GM19397 (cell line): ENCODE results near the gene TSPEAR.
"Not testable (repeated sequence)": the region's sequence is repeated elsewhere in the genome, so short reads cannot be mapped to it uniquely, and the experiment has no call there.

Experiments used
- ATAC-seq: cut with Tn5 transposase; IDR thresholded peaks from one replicate; pipeline ENCODE4 v1.9.1; 2021; ENCODE audit warnings: mild to moderate bottlenecking, moderate library complexity; ENCODE audit not compliant: unreplicated experiment

TSPEAR gene

DNA sequence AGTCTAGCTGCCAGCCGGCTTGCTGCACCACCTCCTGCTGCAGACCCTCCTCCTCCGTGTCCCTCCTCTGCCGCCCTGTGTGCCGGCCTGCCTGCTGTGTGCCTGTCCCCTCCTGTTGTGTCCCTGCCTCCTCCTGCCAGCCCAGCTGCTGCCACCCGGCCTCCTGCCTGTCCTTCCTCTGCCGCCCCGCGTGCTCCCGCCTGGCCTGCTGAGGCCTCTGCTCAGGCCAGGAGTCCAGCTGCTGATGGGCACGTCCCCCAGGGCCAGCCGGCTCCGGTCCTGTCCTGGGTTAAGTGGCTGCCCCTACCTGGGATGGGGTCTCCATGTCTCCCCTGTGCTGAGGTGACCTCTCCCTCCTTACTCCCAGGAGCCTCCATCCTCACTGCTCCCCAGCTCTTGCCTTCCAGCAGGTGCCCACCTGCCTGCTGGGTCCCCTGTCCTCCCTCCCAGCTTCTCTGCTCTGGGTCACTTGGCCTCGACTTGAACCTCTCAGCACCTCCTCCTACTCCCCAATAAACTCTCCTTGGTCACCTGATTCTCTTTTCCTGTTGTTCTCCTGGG is 98.6 kb downstream of the TSPEAR start:
- no peak for ATAC-seq

DNA sequence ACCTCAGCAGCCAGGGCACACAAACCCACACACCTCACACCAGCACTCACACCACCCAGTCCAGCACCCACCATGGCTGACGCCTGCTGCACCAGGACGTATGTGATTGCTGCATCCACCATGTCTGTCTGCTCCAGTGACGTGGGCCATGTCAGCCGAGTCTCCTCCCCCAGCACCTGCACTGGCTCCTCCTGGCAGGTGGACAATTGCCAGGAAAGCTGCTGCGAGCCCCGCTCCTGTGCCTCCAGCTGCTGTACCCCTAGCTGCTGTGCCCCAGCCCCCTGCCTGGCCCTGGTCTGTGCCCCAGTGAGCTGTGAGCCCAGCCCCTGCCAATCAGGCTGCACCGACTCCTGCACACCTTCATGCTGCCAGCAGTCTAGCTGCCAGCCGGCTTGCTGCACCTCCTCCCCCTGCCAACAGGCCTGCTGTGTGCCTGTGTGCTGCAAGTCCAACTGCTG is 99.3 kb downstream of the TSPEAR start, which contains the start of gene KRTAP10-8:
TSS of gene KRTAP10-8 (plus strand) at position 51 of the 458 bp plus-strand sequence. CDS start at position 73, 22 bp downstream.
- ATAC-seq: no peak

DNA sequence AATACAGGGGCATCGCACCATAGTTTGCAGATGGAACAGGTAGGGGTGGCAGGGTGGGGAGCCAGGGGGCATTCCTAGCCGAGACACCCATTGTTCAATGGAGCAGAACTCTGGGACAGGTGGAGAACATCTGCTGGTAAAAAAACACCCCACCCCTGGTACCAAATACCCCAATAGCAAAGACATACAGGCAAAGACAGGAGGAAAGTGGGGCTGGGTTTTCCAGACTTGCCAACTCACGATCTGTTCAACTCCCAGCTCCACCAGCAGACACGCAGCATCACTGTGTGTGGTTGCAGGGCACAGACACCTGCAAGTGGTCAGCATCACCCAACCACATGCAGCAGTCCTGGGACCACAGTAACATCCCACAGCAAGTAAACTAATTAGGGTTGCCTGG is 99.8 kb downstream of the TSPEAR start:
- no peak for ATAC-seq

DNA sequence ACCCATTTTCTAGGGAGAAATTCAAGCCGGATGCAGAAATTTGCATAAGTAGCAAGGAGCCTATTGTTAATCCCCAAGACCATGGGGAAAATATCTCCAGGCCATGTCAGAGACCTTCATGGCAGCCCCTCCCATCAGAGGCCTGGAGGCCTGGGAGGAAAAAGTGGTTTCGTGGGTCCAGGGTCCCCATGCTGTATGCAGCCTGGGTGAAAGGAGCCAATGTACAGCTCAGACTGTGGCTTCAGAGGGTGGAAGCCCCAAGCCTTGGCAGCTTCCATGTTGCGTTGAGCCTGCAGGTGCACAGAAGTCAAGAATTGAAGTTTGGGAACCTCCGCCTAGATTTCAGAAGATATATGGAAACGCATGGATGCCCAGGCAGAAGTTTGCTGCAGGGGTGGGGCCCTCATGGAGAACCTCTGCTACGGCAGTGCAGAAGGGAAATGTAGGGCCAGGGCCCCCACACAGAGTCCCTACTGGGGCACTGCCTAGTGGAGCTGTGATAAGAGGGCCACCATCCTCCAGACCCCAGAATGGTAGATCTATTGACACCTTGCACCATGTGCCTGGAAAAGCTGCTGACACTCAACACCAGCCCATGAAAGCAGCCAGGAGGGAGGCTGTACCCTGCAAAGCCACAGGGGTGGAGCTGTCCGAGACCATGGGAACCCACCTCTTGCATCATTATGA is 101.1 kb downstream of the TSPEAR start:
- ATAC-seq: not testable (repeated sequence)

DNA sequence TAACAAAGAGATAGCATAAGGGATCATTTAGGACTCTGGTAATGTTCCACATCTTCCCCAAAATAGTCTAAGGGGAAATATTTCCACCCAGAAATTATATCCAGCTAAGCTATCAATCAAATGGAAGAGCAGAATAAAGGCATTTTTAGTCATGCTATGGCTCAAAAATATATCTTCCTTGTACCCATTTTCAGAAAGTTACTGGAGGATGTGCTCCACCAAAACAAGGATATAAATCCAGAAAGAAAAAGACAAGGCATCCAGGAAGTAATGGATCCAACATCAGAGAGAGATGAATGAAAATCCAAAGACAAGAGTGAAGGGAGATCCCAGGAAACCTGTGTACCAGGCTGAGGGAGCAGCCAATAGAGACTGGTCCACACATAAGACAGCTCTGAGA is 102.2 kb downstream of the TSPEAR start:
- ATAC-seq: no peak

DNA sequence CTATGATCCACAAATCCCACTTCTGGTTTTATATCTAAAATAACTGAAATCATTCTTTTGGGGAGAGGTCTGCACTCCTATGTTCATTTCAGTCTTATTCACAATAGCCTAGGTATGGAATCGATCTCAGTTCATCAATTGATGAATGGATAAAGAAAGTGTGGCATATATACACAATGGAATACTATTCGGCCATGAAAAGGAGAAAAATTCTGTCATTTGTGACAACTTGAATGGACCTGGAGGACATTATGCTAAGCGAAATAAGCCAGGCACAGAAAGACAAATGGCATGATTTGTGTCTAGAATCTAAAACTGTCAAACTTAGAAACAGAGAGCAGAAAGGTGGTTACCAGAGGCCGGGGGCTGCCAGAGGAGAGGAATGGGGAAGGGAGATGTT is 104.9 kb downstream of the TSPEAR start:
- ATAC-seq: no peak

DNA sequence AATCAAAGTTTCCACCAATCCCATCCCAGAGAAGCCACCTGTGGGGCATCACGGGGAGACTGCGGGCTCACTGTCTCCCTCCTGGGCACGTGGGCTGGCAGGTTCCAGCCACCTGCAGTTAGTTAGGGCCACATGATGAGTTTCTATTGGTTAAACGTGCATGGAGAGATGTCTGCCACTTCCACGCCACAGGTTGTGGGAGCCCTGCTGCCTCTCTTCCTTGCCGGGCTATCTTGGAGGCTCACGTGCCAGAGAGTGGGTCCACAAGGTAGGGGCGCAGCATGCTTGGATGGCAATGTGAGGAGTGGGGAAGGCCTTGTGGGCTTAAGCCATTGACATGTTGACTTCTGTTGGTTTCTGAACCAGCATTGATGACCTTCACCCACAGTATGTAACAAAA is 107.5 kb downstream of the TSPEAR start:
- no peak for ATAC-seq

DNA sequence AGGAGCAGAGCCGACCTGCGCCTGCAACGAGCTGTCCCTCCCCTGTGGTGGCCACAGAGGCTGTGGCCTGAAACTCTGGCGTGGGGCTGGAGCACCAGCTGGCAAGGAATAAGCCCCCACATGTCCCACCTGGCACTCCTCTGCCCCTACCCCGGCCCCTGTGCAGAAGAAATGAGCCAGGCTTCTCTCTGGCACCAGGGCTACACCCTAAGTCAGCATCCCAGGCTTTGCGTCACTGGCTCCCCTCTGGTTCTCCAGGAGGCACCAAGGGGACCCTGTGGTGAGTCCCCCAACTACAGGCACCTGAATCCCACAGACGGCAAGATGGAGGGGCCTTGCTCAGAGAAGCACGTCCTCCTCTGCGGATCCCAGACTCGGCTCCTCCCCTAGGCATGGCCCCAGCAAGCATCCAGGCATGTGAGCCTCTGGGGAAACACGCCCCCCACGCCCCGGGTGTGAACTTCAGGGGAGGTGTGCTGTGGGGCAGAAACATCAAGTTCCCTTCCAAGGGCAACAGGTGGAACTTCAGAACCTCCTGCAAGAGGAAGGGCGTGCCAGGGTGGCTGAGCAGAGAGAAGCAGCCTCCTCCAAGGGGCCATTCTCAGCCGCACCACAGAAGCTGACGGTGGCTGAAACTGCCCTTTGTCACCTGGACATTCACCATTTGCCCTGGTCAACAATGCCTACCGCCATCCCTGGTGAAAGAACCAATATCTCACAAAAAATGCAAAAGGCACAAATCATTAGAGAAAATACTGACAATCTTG is 108.1 kb downstream of the TSPEAR start:
- no peak for ATAC-seq

DNA sequence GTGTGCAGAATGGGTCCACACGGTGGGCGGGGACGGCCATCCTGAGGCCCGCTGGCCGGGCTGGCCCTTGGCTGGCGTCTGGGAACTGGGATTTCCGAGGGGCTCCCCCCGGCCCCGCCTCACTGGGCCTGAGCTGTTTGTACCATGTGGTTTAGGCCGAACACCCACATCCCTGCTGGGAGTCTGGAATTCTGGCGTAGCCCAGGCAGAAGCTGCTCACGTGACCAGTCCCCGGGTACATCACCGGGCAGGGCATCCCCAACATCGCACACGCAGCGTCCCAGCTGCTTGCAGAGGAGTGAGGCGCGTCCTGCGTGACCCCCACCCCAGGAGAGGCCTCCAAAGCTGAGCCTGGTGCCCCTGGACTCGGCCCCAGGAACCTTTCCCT is 108.9 kb downstream of the TSPEAR start:
- no peak for ATAC-seq

DNA sequence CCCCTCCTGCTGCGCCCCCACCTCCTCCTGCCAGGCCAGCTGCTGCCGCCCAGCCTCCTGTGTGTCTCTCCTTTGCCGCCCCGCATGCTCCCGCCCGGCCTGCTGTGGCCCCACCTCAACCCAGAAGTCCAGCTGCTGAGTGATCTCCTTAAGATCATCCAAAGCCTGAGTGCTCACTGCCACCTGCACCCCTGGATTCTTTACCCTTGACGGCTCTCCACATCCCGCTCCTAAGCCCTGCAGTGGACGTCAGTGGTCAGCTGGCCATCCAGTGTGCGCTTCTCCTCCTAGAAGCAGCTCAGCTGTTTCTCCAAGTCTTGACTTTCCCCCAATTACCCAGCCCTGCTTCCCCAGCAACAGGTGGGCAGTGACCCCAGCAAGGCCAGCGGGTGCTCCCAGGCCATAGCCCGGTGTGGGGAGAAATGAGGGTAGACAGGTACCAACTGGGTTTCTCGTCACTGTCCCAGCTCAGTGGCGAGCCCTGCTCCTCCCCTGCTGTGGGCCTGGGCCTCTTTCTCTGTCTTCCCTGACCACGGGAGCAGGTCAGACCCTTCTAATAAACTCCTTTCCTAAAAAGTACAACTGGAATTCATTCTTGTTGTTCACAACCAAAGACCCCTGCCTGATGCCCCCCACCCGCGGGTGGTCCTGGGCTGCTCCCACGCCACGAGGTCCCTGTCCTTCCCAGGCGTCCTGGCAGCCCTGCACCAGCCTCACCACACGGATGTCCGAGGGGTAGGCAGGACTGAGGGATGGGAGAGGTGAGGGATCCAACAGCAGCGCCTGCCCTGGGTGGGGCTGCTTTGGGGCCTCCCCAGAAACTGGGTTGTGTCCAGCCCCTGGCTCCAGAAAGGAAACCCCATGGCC is 109.5 kb downstream of the TSPEAR start:
- ATAC-seq: no peak

DNA sequence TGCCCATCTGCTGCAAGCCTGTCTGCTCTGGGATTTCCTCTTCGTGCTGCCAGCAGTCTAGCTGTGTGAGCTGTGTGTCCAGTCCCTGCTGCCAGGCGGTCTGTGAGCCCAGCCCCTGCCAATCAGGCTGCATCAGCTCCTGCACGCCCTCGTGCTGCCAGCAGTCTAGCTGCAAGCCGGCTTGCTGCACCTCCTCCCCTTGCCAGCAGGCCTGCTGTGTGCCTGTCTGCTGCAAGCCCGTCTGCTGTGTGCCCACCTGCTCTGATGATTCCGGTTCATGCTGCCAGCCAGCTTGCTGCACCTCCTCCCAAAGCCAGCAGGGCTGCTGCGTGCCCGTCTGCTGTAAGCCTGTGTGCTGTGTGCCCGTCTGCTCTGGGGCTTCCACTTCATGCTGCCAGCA is 110.3 kb downstream of the TSPEAR start:
- not testable (repeated sequence) for ATAC-seq

DNA sequence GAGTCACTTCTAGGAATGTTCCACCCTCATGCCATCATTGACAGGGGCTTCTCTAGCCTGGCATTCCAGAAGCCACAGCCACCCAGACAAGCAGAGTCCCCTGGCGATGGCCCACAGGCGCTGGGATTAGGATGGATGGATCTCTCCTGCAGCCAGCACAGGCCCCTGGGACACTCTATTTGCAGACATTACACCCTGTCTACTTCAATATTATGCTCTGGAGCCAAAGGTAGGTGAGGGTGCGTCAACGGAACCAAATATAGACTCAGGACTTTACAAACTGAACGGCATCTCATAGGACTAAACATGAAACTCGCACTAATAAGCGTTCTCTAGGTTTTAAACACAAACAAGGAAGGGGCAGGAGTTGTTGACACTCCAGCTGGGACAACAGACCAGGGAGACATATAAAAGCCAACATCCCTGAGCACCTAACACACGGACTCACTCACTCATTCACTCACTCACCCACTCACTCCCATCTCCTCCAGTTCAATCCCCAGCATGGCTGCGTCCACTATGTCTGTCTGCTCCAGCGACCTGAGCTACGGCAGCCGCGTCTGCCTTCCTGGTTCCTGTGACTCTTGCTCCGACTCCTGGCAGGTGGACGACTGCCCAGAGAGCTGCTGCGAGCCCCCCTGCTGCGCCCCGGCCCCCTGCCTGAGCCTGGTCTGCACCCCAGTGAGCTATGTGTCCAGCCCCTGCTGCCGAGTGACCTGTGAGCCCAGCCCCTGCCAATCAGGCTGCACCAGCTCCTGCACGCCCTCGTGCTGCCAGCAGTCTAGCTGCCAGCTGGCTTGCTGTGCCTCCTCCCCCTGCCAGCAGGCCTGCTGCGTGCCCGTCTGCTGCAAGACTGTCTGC is 111.0 kb downstream of the TSPEAR start, which contains the start of gene KRTAP10-7:
TSS of gene KRTAP10-7 (plus strand) at position 480 of the 861 bp plus-strand sequence. CDS start at position 505, 25 bp downstream.
- ATAC-seq: not testable (repeated sequence)

DNA sequence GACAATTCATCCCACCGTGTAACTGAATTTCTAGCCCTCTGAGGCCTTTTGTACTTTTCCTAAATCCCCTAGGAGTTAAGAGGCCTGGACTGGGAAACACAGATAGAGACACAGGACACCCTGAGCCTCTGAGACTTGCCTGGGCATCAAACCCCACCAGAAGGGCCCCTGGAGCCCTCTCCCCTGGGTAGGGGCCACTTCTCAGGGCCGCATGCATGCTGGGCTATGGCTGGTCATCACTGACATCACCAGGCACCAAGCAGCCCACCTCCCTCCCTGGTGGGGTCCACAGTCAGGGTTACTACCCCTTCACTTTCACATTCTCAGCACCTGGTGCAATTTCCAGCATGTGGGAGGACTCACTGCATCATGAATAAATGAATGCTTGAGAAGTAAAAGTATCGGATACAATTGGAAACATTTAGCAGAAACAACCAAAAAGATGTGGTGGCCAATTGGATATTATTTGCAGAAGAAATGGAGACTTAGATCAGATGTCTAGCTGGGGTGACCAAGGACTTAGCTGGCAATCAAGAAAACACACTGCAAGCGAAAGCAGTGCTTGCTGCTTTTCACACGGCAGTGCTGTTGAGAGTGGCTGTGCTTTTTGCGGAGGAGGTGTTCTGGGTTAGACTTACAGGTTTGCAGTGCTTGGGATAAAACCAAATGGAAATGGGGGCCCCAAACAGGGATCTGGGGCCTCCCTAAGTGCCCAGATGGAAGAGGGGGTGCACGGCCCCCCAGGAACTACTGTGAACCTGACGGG is 111.9 kb downstream of the TSPEAR start:
- no peak for ATAC-seq

DNA sequence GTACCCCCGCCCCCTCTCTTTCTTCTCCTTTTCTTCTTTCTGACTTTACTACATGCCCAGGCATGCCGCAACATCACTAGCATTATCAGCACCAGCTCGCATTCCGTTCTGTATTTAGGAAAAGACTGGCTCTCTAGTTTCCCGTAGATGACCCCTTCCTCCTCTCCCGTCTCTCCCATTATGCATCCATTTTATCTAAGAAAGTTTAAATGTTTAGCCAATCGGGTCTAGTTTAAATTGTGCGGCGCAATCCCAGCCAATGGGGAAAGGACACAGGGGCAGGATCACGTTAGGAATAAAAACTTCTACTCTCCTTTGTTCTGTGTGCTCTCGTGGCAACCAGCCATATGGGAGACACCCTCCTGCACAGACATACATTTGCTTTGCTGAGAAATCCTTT is 113.3 kb downstream of the TSPEAR start:
- no peak for ATAC-seq

DNA sequence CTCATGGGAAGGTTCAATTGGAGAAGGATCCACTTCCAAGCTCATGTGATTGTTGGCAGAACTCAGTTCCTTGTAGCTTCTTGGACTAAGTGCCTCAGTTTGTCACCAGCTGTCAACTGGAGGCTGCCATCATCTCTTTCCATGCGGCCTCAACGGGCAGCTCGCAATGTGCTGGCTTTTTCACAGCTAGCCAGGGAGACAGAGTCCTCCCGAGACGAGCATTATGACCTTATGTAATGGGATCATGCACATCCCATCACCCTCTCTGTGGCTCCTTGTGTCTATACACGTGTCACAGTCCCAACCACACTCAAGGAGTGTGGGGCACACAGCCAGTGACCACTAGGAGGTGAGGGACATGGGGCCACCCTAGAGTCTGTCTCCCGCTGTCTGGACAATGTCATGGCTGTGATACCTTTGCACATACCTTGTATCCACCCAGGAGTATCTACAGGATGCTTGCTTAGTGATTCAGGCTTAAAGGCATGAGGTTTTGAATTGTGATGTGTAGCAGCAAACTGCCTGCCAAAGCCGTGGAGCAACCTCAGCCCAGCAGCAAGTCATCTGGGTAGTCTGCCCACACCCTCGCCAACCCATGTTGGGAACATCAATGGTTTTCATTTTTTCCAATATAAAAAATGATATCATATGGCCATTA is 115.2 kb downstream of the TSPEAR start:
- ATAC-seq: no peak

DNA sequence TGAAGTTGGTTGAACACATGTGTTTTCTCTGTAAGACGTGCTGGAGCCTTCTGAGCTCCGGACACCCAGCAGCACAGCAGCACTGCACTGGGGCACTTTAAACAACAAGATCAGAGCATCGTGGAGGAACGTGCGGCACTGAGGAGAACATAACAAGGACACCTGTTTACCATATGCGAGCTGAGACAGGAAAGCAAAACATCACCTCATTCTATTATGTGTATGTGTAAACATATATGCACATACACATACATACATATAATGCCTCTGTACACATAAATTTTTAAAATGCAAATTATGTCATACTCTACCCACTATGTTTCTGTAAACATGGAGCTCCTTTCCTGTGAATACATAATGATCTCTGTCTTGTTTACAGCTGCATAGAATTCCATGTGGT is 115.8 kb downstream of the TSPEAR start:
- ATAC-seq: no peak

DNA sequence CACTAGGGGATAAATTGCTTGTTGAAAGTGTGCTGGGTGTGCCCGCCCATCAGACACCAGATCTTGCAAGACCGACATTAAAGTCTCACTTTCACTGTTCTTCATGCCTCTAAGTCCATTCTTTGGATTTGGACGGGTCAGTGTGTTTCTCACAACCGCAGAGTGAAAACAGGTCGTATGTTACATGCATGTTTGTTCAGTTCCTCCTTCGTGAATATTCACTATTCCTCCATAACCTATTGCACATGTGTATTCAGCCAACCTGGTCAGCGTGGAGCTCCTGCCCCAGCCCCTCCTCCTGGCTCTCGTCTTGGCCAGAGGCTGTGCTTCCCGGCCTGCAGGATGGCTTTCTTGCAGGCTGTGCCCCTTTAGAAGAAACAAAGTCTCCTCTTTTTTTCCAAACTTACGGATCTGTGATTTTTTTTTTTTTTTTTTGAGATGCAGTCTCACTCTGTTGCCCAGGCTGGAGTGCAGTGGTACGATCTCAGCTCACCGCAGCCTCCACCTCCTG is 116.9 kb downstream of the TSPEAR start:
- no peak for ATAC-seq

DNA sequence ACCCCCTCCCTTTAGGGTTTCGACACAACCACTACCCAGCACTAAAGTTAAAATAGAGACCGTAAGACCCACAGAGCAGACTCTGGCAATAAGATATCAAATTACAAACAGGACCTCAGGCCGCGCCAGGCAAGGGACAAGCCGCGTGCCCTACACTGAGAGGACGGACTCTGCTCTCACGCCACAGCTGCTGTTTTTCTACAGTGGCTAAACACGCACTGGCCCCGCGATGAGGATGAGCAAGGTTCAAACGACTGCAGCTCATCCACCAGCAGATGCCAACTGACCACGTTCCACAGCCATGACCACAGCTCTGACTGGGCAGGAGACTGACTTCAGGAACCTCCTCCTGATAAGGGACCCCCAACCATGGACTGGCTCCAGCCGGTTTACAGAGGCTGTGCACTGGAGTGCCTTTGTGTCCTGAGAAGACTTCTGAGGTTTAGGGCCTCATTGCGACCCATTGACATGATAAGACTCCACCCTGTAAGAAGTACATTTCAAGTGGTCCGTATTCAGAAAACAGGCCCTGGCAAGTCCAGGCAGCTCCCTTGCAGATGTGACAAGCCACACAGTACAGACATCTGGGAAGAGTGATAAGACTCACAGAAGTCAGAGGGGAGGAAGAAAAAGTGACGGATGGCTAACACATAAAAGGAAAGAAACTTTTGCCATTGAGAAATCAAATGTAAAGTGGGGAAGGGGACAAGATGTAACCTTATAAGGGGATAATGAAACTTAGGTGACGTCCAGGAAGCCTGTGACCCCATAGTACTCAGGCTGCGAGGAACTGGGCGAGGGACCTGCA is 117.6 kb downstream of the TSPEAR start:
- no peak for ATAC-seq
